Astrocyte (in vitro differentiated cells and primary cell): Measurements from ENCODE around the gene SPINT1.

Experiments used
- CTCF ChIP-seq: IDR thresholded peaks from 2 replicates; pipeline ENCODE4 v1.5.1; 2011; ENCODE audit warnings: low read depth, mild to moderate bottlenecking, inconsistent platforms, low read length, moderate library complexity; ENCODE audit not compliant: insufficient read depth
- EZH2 ChIP-seq: IDR thresholded peaks from 2 replicates; pipeline ENCODE4 v1.6.1; 2012; ENCODE audit warnings: mild to moderate bottlenecking, low read length, inconsistent platforms; ENCODE audit not compliant: insufficient read depth

GRCh38 chr15:40852529-40852928 is 8.7 kb downstream of the SPINT1 start:
- no peak for TF ChIP-seq CTCF
- no peak for TF ChIP-seq EZH2
